GM21786 (cell line): ENCODE data around the gene NOC4L.
"Not testable (repeated sequence)": the region's sequence is repeated elsewhere in the genome, so short reads cannot be mapped to it uniquely, and the experiment has no call there.

Experiments
- ATAC-seq: cut with Tn5 transposase; IDR thresholded peaks from one replicate; pipeline ENCODE4 v1.9.1; 2021; ENCODE audit not compliant: unreplicated experiment

Gene NOC4L

GRCh38 chr12:132180648-132181546, 36.6 kb downstream of the NOC4L start:
- ATAC-seq = no peak

GRCh38 chr12:132181570-132182200, 37.4 kb downstream of the NOC4L start:
- no peak for ATAC-seq

- no peak for ATAC-seq
Measured at GRCh38 chr12:132182206-132182710, 38.0 kb downstream of the NOC4L start.

- no peak for ATAC-seq
Measured at GRCh38 chr12:132182711-132183365, 38.6 kb downstream of the NOC4L start.

- ATAC-seq = no peak
Measured at GRCh38 chr12:132185705-132186104, 41.4 kb downstream of the NOC4L start.

GRCh38 chr12:132186208-132186856, 42.1 kb downstream of the NOC4L start:
- ATAC-seq = no peak

- ATAC-seq = no peak
Measured at GRCh38 chr12:132186857-132187620, 42.8 kb downstream of the NOC4L start.

GRCh38 chr12:132187646-132188450, 43.6 kb downstream of the NOC4L start:
- no peak for ATAC-seq

GRCh38 chr12:132188451-132188901, 44.2 kb downstream of the NOC4L start:
- ATAC-seq = no peak

GRCh38 chr12:132188916-132189325, 44.7 kb downstream of the NOC4L start:
- ATAC-seq = no peak

GRCh38 chr12:132189378-132190011, 45.2 kb downstream of the NOC4L start:
- peak; percentile 94 for ATAC-seq

GRCh38 chr12:132190012-132190755, 45.9 kb downstream of the NOC4L start:
- ATAC-seq = peak; percentile 19

GRCh38 chr12:132190834-132191500, 46.7 kb downstream of the NOC4L start:
- ATAC-seq = no peak

- ATAC-seq = no peak
Measured at GRCh38 chr12:132191715-132192553, 47.7 kb downstream of the NOC4L start.

GRCh38 chr12:132194056-132194455, 49.8 kb downstream of the NOC4L start:
- ATAC-seq = no peak

GRCh38 chr12:132194556-132194955, 50.3 kb downstream of the NOC4L start:
- no peak for ATAC-seq

GRCh38 chr12:132195242-132195641, 51.0 kb downstream of the NOC4L start:
- ATAC-seq = not testable (repeated sequence)
